HG02642 (cell line): ENCODE results near the gene TMCO6.

Experiments used
- ATAC-seq: cut with Tn5 transposase; IDR thresholded peaks from one replicate; pipeline ENCODE4 v1.9.1; 2021; ENCODE audit warnings: mild to moderate bottlenecking; ENCODE audit not compliant: unreplicated experiment, poor library complexity

The TMCO6 gene

GRCh38 chr5:140671472-140672125, 32.3 kb downstream of the TMCO6 start:
- ATAC-seq: no peak

- no peak for ATAC-seq
These were observed 33.4 kb downstream of the TMCO6 start for GRCh38 chr5:140672455-140673186.

DNA sequence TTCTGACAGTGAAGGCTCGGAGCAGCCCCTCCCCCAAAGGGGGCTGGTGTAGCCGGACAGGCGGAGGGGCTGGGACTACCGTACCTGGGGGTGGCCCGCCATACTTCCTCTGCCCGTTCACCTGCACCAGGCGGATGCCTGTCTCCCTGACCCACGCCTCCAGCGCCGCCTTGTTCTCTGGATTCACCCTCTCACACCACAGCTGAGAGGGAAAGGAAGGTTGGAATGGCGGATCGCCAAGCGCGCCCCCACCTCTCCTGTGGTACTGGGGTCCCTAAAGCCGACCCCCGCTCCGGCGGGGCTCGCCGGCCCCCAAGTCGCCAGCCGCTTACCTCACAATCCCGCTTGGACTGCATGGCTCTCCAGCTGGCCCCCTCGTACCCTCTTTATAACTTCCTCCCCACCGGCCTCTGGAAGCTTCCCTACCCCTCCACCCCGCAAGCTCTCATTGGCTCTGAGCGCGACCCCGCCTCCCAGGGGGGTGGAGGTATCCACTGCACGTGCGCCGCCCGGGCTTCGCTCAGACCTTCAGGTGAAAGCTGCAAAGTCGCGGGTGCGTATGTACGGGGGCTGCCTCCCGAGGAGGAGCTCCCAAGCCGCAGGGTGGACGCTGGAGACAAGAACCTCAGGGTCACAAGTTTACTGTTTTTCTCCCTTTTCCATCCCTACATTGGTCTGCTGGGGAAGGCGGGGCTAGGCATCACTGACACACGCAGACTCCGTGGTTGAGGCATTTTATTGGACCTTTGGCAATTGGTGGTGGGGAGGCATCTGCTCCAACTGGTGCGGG, 34.1 kb downstream of the TMCO6 start, which contains the start of gene DND1:
Gene DND1 (minus strand): TSS at position 390 of the 790 bp plus-strand sequence. CDS start 34 bp downstream, at position 356.
- ATAC-seq: no peak

DNA sequence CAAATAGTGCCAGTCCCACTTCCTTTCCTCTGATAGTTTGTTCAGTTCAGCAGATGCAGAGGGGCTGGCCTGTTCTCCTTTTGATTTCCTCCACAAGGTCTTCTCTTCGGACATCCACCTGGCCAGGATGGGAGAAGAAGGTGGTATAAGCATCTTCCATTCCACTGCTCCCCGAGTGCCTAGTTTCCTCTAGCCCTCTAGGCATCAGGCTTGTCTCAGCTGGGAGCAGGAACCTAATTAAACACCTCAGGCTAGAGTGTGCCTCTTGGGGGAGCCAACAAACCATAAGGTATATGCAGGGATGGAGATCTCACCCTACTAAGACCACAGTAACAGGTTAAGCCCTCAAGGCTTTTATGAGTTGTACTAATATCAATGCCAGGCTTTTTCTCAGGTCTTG, 35.0 kb downstream of the TMCO6 start:
- ATAC-seq: no peak

DNA sequence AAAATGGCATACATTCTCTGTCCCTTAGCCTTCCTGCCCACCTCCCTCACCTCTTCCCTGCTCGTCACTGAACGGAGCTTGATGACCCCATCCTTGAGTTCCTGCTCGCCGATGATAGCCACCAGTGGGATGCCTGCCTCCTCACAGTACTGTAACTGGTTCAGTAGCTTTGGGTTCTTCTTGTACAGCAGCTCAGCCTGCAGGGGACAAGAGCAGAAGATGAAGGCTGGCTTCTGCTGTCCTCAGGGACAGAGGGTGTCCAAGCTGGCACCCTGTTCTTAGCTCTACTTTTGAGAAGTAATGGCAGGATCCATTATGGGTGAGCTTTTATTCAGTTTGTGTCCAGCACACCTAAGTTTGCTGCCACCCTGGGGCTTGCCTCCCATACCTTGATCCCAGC, 35.4 kb downstream of the TMCO6 start:
- ATAC-seq: no peak

DNA sequence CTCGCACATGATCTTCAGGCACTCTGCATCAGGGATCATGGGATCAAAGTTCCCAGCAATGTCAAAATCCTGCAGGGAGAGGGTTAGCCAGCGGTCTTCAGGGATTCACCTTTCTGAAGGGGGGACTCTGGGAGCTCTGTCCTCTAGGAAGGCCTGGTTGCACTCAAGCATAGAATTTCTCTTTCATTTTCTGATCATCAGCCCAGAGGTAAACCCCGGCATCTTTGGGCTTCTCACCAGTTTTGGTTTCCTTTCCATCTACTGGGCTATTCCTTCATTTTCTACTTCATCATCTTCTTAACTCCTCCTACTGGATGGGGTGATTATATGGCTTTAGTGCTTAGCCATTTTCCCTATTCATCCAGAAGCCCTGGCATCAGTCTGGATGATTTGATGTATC, 38.7 kb downstream of the TMCO6 start:
- ATAC-seq: peak; percentile 49

GRCh38 chr5:140678993-140679392, 39.7 kb downstream of the TMCO6 start:
- ATAC-seq: no peak

GRCh38 chr5:140690376-140690932, 51.2 kb downstream of the TMCO6 start:
- ATAC-seq: peak; percentile 2

DNA sequence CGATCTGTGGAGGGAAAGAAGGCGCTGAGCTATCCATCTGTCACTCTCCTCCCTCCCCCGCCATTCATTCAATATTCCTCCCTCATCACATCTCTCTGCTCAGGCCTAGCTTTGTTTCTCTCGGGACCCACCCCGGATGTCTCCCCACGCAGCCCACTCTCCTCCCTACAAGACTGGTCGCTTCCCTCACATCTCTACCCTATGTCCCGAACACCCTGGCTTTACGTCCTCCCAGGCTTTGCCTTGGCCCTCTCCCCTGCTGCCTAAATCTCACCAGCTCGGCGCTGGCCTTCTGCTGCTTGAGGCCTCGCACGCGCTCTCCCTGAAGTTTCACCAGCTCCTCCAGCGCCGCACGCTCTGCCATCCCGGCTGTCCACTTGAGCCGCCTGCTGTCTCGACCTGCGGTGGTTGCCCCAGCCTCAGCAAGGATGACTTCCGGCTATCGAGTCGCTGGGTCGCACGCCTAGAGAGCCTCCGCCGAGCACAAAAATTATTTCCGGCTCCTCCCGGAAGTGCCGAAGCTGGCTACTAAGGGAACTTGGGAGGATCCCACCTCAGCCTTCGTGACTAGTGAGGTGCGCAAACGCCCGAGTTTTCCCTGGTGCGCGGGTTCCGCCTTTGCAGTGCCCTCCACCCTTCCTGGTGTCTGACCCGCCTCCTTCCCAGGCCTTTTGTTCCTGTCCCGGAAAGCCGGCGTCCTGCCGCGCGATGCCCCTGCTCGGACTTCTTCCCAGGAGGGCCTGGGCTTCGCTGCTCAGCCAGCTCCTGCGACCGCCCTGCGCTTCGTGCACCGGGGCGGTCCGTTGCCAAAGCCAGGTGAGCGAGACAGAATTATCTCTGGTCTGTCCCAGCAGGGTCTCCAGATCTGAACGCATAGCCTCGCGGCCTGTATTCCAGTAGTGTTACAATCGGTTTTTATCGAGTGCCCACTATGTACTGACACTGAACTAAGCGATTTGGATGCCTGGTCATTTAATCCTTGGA, 52.0 kb downstream of the TMCO6 start, which contains the start of the genes HARS1 and HARS2:
Gene HARS1 (minus strand): TSS at position 430 of the 984 bp plus-strand sequence. CDS start 66 bp downstream, at position 364.
Gene HARS2 (plus strand): TSS at position 515 of the 984 bp plus-strand sequence. CDS start 194 bp downstream, at position 709.
- ATAC-seq: peak; percentile 97

- ATAC-seq: no peak
These were observed 55.0 kb downstream of the TMCO6 start for GRCh38 chr5:140694276-140694675.
